ENCODE results near the gene RHBDD3.

The RHBDD3 gene

DNA sequence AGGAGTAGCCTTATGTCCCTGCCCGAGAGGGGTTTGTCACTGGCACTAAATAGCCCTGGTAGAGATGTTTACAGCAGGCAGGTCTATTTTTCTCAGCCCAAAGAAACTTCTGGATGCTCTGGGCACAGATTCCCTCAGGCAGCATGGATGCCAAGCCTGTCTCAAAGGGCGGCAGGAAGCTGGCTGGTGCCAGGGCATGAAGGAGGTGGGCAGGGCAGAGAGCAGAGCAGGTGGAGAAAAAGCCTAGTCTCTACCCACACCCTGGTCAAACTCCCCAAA lies 34.6 kb upstream of the RHBDD3 start (continued):
- TF ChIP-seq, protein P1, sequence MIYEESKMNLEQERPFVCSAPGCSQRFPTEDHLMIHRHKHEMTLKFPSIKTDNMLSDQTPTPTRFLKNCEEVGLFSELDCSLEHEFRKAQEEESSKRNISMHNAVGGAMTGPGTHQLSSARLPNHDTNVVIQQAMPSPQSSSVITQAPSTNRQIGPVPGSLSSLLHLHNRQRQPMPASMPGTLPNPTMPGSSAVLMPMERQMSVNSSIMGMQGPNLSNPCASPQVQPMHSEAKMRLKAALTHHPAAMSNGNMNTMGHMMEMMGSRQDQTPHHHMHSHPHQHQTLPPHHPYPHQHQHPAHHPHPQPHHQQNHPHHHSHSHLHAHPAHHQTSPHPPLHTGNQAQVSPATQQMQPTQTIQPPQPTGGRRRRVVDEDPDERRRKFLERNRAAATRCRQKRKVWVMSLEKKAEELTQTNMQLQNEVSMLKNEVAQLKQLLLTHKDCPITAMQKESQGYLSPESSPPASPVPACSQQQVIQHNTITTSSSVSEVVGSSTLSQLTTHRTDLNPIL (CRISPR knock-in tag; IDR thresholded peaks at IDR 0.05; ENCODE audit: low read depth), result no peak

DNA sequence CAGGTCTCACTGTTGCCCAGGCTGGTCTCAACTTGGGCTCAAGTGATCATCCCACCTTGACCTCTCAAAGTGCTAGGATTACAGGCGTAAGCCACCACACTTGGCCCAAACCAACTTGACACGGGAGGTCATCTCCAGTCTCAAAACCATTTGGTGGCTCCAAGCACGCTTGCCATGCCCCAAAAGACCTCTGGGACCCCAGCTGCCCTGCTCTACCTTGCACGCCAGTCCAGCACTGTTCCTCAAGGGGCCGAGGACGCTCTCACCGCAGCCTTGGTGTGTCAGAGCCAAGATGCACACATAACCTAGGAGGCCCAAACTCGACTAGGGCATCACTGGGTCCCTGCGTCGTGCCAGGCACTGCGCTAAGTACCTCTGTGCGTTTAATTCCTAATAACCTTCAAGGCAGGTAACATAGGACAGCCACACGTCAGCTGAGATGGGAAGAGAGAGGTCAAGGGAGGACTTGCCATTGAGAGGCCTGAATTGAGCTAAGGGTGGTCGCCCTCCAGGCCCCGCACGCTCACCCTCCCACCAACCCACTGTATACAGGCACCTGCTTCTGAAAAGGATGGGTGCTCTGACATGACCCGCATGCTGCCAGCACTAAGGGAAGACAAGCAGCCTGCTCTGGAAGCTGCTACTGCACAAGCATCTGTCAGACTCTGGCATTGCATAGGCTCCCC lies 34.1 kb upstream of the RHBDD3 start:
- ATAC-seq, result peak; percentile 1
- no peak for TF ChIP-seq ZNF8 (CRISPR knock-in tag; IDR thresholded peaks at IDR 0.05)
- no peak for TF ChIP-seq ZNF70 (CRISPR knock-in tag; IDR thresholded peaks at IDR 0.05)
- TF ChIP-seq, protein P2, sequence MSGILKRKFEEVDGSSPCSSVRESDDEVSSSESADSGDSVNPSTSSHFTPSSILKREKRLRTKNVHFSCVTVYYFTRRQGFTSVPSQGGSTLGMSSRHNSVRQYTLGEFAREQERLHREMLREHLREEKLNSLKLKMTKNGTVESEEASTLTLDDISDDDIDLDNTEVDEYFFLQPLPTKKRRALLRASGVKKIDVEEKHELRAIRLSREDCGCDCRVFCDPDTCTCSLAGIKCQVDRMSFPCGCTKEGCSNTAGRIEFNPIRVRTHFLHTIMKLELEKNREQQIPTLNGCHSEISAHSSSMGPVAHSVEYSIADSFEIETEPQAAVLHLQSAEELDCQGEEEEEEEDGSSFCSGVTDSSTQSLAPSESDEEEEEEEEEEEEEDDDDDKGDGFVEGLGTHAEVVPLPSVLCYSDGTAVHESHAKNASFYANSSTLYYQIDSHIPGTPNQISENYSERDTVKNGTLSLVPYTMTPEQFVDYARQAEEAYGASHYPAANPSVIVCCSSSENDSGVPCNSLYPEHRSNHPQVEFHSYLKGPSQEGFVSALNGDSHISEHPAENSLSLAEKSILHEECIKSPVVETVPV (CRISPR knock-in tag; IDR thresholded peaks at IDR 0.05), result no peak
- no peak for TF ChIP-seq PPARA (CRISPR knock-in tag; IDR thresholded peaks at IDR 0.05; ENCODE audit: borderline replicate concordance)
- no peak for TF ChIP-seq ARNTL (CRISPR knock-in tag; IDR thresholded peaks at IDR 0.05; ENCODE audit: borderline replicate concordance, low read depth)
- no peak for TF ChIP-seq BACH2 (CRISPR knock-in tag; IDR thresholded peaks at IDR 0.05; ENCODE audit: borderline replicate concordance)
- no peak for TF ChIP-seq POU6F1 (CRISPR knock-in tag; IDR thresholded peaks at IDR 0.05; ENCODE audit: borderline replicate concordance, low read depth)
- no peak for TF ChIP-seq TOX (CRISPR knock-in tag; IDR thresholded peaks at IDR 0.05; ENCODE audit: borderline replicate concordance)
- no peak for TF ChIP-seq TCF4 (CRISPR knock-in tag; IDR thresholded peaks at IDR 0.05; ENCODE audit: borderline replicate concordance)
- no peak for TF ChIP-seq CSDC2 (CRISPR knock-in tag; IDR thresholded peaks at IDR 0.05)
- TF ChIP-seq ZC3H10 (CRISPR knock-in tag; IDR thresholded peaks at IDR 0.05), result no peak
- TF ChIP-seq ISL1 (CRISPR knock-in tag; IDR thresholded peaks at IDR 0.05), result no peak
- TF ChIP-seq ESRRG (CRISPR knock-in tag; IDR thresholded peaks at IDR 0.05), result no peak
- no peak for TF ChIP-seq OSR1 (CRISPR knock-in tag; IDR thresholded peaks at IDR 0.05)
- no peak for TF ChIP-seq PATZ1 (CRISPR knock-in tag; IDR thresholded peaks at IDR 0.05; ENCODE audit: borderline replicate concordance)
- TF ChIP-seq GLIS3 (CRISPR knock-in tag; IDR thresholded peaks at IDR 0.05), result no peak
- no peak for TF ChIP-seq TSHZ2 (CRISPR knock-in tag; IDR thresholded peaks at IDR 0.05)
- TF ChIP-seq ZFP3 (CRISPR knock-in tag; IDR thresholded peaks at IDR 0.05), result no peak

GRCh38 chr22:29300807-29301601 lies 33.2 kb upstream of the RHBDD3 start:
- peak; percentile 2; the same call in 2 of the 3 replicates for ATAC-seq
- TF ChIP-seq RARB (CRISPR knock-in tag; IDR thresholded peaks at IDR 0.05), result no peak
- no peak for TF ChIP-seq PATZ1 (CRISPR knock-in tag; IDR thresholded peaks at IDR 0.05; ENCODE audit: borderline replicate concordance)
- no peak for TF ChIP-seq POU6F1 (CRISPR knock-in tag; IDR thresholded peaks at IDR 0.05; ENCODE audit: borderline replicate concordance, low read depth)
- no peak for TF ChIP-seq ARNTL (CRISPR knock-in tag; IDR thresholded peaks at IDR 0.05; ENCODE audit: borderline replicate concordance, low read depth)
- TF ChIP-seq ZNF565 (CRISPR knock-in tag; conservative IDR thresholded peaks at IDR 0.05; ENCODE audit: low read depth), result no peak
- no peak for TF ChIP-seq TCF4 (CRISPR knock-in tag; IDR thresholded peaks at IDR 0.05; ENCODE audit: borderline replicate concordance)
- no peak for TF ChIP-seq SNAI2 (CRISPR knock-in tag; IDR thresholded peaks at IDR 0.05)
- TF ChIP-seq BACH2 (CRISPR knock-in tag; IDR thresholded peaks at IDR 0.05; ENCODE audit: borderline replicate concordance), result no peak
- no peak for TF ChIP-seq ZC3H10 (CRISPR knock-in tag; IDR thresholded peaks at IDR 0.05)
- no peak for TF ChIP-seq CSDC2 (CRISPR knock-in tag; IDR thresholded peaks at IDR 0.05)
- no peak for TF ChIP-seq GLIS3 (CRISPR knock-in tag; IDR thresholded peaks at IDR 0.05)
- no peak for TF ChIP-seq ZFP30 (CRISPR knock-in tag; IDR thresholded peaks at IDR 0.05)

Measured in SK-N-SH treated with all-trans-retinoic acid at 6 μM for 48 hours (cell line).